ENCODE data around the gene PCP4L1. TPM values are rescaled to one million over a fixed set of nuclear protein-coding genes. Genes with fewer than 3 reads are reported as not detected.

PCP4L1 gene
- total and polyA plus RNA-seq, 4 donors = 3.6 to 9.3 (median 6.3) TPM

- Histone ChIP-seq H3K4me1 (ENCODE audit: control insufficient read depth in 5 of 5, insufficient read depth in 5 of 5, low read length in 5 of 5) (peaks cover 0 to 8% (median 2%) of the 10 kb centered on the region in 5 donors), H3K4me3 (no peak overlapping the region), H3K27ac (ENCODE audit: low read depth in 1 of 2, low read length in 1 of 2) (no peak overlapping the region), H3K9ac (ENCODE audit: insufficient read depth in 1 of 2, low read length in 2 of 2) (no peak overlapping the region), H3K36me3 (ENCODE audit: control insufficient read depth in 4 of 4, insufficient read depth in 4 of 4, low read length in 4 of 4) (no peaks in the 10 kb centered on the region), H3K27me3 (ENCODE audit: control insufficient read depth in 3 of 3, insufficient read depth in 3 of 3, low read length in 2 of 3) (no peaks in the 10 kb centered on the region), H3K9me3 (ENCODE audit: control insufficient read depth in 4 of 4, insufficient read depth in 3 of 4, low read length in 3 of 4) (no peaks in the 10 kb centered on the region)
- WGBS, 2 donors = 91 to 93% methylated on average over 4 of the region's 4 CpGs
- no peak for TF ChIP-seq CTCF (IDR thresholded peaks at IDR 0.05; ENCODE audit: control extremely low read depth, extremely low read depth)
- DNase-seq = no peak
- ATAC-seq (ENCODE audit: insufficient read depth, low FRiP score) = no peak
Observed at GRCh38 chr1:161300478-161300877, 41.9 kb downstream of the PCP4L1 start.

GRCh38 chr1:161304927-161305866 lies 46.7 kb downstream of the PCP4L1 start:
- 10 to 11% methylated on average over 17 of the region's 17 CpGs for WGBS, 2 donors
- H3K36me3 ChIP-seq (ENCODE audit: control insufficient read depth in 4 of 4, insufficient read depth in 4 of 4, low read length in 4 of 4) = no peaks in the 10 kb centered on the region
- H3K4me3 ChIP-seq = peak overlapping the region; percentile 73
- no peak for ATAC-seq (ENCODE audit: insufficient read depth, low FRiP score)
- H3K27me3 ChIP-seq (ENCODE audit: control insufficient read depth in 3 of 3, insufficient read depth in 3 of 3, low read length in 2 of 3) = peaks cover 0 to 6% (median 0%) of the 10 kb centered on the region in 3 donors
- H3K27ac ChIP-seq (ENCODE audit: low read depth in 1 of 2, low read length in 1 of 2) = peak overlapping the region in 1 of 2 donors; percentile 55
- peaks cover 0 to 11% (median 8%) of the 10 kb centered on the region in 5 donors for H3K4me1 ChIP-seq (ENCODE audit: control insufficient read depth in 5 of 5, insufficient read depth in 5 of 5, low read length in 5 of 5)
- no peaks in the 10 kb centered on the region for H3K9me3 ChIP-seq (ENCODE audit: control insufficient read depth in 4 of 4, insufficient read depth in 3 of 4, low read length in 3 of 4)
- TF ChIP-seq CTCF (IDR thresholded peaks at IDR 0.05; ENCODE audit: control extremely low read depth, extremely low read depth) = no peak
- DNase-seq = no peak
- peak overlapping the region; percentile 41 to 62 for H3K9ac ChIP-seq (ENCODE audit: insufficient read depth in 1 of 2, low read length in 2 of 2)

GRCh38 chr1:161305867-161306519 lies 47.4 kb downstream of the PCP4L1 start:
- Histone ChIP-seq H3K9me3 (ENCODE audit: control insufficient read depth in 4 of 4, insufficient read depth in 3 of 4, low read length in 3 of 4) (no peaks in the 10 kb centered on the region), H3K4me3 (peak overlapping the region; percentile 73), H3K9ac (ENCODE audit: insufficient read depth in 1 of 2, low read length in 2 of 2) (peak overlapping the region; percentile 41 to 52), H3K36me3 (ENCODE audit: control insufficient read depth in 4 of 4, insufficient read depth in 4 of 4, low read length in 4 of 4) (no peaks in the 10 kb centered on the region), H3K4me1 (ENCODE audit: control insufficient read depth in 5 of 5, insufficient read depth in 5 of 5, low read length in 5 of 5) (peaks cover 0 to 11% (median 8%) of the 10 kb centered on the region in 5 donors), H3K27me3 (ENCODE audit: control insufficient read depth in 3 of 3, insufficient read depth in 3 of 3, low read length in 2 of 3) (peaks cover 0 to 6% (median 0%) of the 10 kb centered on the region in 3 donors), H3K27ac (ENCODE audit: low read depth in 1 of 2, low read length in 1 of 2) (peak overlapping the region in 1 of 2 donors; percentile 55)
- peak; percentile 9 for TF ChIP-seq CTCF (IDR thresholded peaks at IDR 0.05; ENCODE audit: control extremely low read depth, extremely low read depth)
- ATAC-seq (ENCODE audit: insufficient read depth, low FRiP score) = peak; percentile 96
- WGBS, 2 donors = 1 to 2% methylated on average over 29 to 31 of the region's 31 CpGs
- peak; percentile 71 to 85 (median 84) for DNase-seq
